NCI-H128 (cell line): ENCODE data around the gene LRRC46.

Experiments
- DNase-seq: peaks from one replicate; lab custom pipeline; 2025; ENCODE audit not compliant: unreplicated experiment; lab: John Stamatoyannopoulos, UW

LRRC46 gene

GRCh38 chr17:47850692-47851573, 19.5 kb downstream of the LRRC46 start, which contains the start of gene SP6:
SP6 (minus strand) TSS chr17:47851163; CDS start chr17:47848429, 2,734 bp downstream.
- DNase-seq = peak; percentile 43

- DNase-seq = no peak
Measured at GRCh38 chr17:47851764-47852112, 20.3 kb downstream of the LRRC46 start.

- DNase-seq = no peak
Measured at GRCh38 chr17:47852113-47852949, 20.9 kb downstream of the LRRC46 start.

DNA sequence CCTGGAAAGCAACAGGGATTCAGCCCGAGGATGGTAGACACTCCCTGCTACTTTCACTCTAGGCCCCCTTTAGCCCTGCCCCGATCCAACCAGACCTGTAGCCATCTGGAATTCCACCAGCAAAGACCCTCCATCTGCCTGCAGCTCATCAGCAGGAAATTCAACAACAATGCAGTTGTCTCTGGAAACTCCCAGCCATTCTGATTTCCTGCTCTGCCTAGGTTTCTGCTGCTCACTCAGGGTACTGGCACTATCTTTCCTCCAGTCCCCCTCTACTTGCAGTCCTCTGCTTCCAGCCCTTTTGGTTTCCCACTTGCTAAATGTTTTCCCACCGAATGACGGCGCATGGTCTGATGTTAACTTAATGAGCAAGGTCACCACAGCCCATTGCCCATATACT, 22.1 kb downstream of the LRRC46 start:
- DNase-seq = no peak

DNA sequence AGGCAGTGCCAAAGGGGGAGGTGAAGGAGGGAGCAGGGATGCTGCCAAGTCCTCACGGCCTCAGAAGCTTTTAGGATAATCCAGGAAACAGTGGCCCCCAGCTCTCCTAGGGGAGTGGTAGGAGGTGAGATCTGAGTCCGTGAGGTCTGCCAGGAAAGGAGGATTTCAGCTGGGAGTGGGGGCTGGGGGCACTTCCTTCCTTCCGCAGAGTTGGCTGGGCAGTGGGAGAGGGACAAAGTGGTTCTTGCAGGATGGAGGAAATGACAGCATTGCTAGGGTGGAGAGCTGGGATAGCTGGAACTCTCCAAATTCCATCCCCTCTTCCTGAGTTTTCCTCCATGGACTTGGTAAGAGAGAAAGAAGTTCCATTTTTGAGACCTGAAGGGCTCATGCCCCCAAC, 24.3 kb downstream of the LRRC46 start:
- DNase-seq = no peak

- no peak for DNase-seq
Measured at GRCh38 chr17:47856830-47857229, 25.4 kb downstream of the LRRC46 start.

DNA sequence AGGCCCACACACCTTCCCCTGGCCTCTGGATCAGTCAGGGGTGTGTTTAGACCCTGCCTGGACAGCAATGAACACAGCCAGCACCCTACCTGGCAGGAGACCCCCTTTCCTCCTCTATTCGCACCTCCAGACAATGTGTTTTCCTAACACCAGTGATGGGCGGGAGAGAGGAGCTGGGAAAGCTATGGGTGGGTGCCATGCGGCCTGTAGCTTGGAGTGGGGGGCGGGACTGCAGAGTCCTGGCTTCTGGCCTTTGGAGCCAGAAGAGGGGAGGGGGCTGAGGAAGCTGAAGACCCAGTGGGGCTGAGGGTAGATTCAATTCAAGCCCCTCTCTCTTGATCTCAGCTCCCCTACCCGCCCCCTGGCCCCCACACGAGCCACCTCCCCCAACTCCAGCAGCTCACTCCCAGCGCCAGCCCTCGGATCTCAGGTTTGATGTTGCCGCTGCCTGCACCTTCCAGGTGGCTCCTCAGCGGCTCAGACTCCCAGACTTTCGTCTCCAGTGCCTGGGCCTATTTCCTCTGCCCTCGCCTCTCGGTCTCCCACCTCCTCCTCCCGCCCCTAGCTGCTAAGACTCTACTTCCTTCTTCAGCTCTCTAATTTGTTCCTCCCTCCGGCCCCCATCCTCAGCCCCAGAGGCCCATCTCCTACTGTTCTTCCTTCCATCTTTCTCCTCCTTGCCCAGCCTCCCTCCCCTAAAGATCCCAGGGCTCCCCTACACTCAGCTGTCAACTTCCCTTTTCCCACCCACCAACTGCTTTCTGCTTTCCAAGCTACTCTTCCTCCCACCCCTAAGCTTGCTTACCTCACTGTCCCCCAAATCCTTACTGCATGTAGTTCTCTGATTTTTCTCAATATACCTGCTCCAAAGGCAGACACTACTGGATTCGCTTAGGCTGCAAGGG, 26.3 kb downstream of the LRRC46 start:
- no peak for DNase-seq

DNA sequence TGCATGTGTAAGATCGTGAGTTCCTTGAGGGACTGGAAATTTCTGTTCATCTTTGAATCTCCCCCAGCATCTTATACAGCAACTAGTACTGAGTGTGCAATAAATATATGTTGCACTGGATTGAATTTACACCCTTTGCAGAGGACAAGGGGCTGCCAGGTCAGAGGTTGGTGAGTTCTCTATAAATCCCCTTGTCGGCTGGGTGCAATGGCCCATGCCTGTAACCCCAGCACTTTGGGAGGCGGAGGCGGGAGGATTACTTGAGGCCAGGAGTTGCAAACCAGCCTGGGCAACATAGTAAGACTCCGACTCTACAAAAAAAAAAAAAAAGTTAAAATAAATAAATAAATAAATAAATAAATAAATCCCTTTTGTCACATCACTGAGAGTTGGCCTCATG, 28.9 kb downstream of the LRRC46 start:
- no peak for DNase-seq

DNA sequence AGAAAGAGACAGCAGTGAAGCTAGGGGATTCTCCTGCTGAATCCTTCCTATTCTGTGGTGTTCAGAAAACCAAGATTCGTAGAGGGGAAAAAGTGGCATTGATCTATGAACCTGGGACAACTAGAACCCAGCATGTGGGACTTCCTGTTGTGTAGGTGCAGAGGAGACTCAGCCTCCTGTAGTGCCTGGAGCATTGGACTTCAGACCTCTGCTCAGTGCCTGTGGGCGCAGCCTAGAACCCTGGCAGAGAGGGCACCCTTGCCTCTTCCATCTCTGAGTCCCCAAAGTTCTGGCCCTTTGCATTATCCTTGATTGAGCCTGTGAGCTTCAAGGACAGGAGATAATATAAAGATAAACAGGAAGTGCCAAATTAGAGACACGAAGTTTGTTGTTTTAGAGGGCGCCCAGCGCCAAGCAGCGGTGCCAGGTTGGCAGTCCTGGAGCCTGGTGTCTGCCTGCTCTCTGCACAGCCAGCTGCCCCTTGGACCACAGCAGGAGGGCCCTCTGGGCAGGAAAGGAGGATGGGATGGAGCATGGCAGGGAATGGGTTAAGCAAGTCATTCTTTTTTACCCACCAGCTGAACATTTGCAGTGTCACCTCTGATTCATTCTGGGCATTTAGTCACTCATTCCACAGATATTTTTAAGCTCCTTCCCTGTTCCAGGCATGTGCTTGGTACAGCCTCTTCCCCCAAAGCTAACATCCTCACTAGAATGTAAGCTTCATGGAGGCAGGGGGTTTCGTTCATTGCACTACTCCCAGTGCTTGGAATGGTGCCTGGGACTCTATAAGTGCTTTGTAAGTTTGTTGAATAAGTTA, 31.4 kb downstream of the LRRC46 start:
- no peak for DNase-seq

DNA sequence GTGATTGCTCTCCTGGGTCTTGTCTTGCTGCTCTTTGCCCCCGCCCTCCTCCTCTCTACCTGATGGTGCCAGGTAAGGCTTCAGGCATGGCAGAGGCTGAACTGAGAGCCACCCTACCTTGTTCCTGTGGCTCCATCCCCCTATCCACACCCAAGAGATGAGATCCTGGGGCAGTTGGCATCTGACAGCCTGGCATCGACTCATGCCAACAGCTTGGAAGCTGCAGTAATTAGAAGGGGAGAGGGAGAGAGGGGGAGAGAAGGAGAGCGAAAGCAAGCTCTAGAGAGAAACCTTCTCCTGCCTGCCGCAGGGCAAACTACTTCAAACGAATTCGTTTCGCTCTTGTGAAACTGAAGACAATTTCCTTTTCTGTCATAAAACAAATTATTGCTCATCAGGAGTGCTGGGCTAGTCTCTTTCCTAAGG, 33.3 kb downstream of the LRRC46 start:
- no peak for DNase-seq

DNA sequence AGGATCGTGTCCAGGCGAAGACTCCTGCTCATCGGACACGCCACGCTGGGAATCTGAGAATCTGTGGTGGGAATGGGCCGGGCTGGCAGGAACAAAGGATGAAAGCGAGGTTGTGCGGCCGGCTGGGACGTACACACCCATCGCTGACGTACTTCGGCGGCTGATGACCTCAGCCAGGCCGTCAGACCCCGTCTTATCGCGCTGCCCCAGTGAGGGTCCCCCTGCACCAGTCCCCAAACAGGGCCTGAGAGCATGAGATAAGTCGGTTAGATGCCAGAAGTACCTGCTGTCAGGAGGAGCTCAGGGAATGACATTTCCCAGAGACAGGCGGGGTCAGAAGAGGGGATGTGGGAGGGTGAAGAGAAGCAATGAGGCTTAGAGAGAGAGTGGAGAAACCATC, 35.5 kb downstream of the LRRC46 start:
- no peak for DNase-seq

DNA sequence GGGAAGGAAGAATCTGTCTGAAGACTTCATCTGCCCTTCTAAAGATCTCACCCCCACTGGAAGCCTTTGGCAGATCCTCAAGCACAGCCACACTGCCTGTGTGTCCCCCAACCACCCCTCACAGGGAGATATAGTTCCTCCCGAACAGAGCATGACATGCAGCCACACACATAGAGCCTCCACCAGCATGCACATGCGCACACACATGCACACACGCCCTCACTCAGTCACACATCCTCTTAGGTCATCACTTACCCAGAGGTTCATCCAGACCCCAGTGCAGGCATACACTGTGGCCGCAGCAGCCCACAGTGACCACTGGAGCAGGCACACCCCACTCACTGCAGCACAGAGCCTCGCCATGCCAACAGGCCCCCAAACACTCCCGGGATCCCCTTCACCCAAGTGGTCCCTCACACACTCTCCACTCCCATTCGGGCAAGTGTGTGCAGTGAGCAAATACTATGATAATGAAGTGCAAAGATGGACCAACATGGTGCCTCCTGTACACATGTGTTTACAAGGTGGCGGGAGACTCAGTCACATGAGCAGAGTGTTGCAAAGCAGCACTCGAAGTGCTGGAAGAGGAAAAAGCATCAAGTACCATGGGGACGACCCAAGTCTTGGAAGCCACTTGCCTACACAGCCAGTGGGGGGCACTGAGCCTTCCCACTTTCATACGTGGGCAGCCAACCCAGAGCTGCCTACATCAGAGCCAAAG, 36.5 kb downstream of the LRRC46 start:
- no peak for DNase-seq

GRCh38 chr17:47869114-47869513, 37.6 kb downstream of the LRRC46 start:
- DNase-seq = no peak

GRCh38 chr17:47870056-47870455, 38.6 kb downstream of the LRRC46 start:
- DNase-seq = no peak

DNA sequence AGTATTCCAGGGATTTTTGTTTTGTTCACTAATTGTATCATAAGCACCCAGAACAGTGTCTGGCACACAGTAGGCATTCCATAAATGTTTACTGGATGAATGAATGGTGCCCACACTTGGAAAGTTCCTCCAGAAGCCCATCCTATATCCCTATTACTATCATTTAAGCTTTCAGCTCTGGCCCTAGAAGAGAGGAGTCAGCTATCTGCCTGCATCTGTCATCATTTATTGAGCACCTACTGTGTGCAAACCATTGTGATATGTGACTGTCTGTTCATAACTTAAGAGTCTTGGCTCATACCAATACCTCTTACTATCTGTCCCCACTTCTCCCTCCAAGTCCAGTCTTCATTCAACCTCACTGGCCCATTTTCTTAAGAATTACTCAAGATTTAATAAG, 39.6 kb downstream of the LRRC46 start:
- no peak for DNase-seq

DNA sequence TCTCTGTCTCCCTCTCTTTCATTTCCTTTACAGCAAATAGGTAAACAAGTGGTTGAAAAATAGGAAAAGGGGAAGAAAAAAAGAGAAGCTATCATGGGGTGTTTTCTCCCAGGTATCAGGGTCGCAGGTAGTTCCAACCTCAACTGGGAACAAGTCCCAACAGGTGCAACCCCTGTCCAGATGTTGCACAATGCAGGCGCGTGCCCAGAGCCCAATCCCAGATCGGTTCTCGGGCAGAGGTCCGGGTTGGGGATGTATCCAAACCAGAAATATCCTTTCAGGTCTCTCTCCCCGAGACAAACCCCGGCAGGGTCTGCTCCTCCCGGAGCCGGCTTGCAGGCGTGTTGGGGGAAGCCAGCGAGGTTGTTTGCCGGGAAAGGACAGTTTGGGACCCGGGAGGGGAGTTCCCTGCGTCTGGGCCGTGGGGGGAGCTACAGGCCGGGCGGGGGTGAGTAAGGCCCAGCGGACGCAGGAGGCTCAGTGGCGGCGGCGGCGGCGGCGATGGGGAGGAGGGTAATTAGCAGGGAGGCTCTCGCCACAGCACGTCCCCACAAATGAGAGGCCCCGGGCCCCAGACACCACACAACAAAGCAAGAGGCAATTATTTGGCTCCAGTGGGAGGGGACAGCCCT, 40.7 kb downstream of the LRRC46 start:
- DNase-seq = no peak

- DNase-seq = no peak
Measured at GRCh38 chr17:47872651-47873161, 41.2 kb downstream of the LRRC46 start.

DNA sequence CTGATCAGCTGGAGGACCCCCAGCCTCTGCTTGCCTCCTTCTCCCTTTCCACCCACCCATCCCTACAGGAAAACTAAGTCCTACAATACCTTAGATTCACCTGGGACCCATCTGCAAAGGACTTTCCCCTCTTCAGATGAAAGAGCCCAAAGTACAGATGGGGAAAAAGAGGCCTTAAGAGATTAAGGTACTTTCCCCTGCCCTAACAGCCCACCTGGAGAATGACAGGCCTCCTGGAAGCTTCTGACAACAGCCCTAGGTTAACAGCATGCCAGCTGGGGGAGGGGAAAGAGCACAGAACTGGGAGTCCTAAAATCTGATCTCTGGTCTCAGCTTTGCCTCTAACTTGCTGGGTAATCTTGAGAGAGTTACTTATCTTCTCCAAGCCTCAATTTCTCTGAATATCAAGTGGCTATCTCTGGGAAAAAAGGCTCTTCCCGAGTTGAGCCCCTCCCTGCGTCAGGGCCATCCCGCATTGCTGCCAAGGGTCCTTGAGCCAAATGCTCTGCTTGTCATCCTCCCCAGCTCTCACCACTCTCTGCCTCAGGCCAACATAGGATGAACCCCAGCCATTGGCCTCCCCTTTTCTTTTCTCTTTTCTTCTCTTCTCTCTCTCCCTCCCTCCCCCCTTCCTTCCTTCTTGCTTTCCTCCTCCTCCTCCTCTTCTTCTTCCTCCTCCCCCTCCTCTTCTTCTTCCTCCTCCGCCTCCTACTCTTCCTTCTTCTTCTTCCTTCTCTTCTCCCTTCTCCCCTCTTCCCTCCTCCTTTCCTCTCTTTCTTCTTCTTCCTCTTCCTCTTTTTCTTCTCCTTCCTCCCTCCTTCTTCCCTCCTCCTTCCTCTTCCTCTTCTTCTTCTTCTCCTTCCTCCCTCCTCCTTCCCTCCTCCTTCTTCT, 42.0 kb downstream of the LRRC46 start:
- no peak for DNase-seq
